Stimulated activated CD4-positive, alpha-beta T cell treated with anti-CD3 and anti-CD28 coated beads, Interleukin-15, amount 100 ng/mL, for 1 hour (primary cell): Measurements from ENCODE around the gene BCAT1.
"Not testable (repeated sequence)": the region's sequence is repeated elsewhere in the genome, so short reads cannot be mapped to it uniquely, and the experiment has no call there.

Experiments
- DNase-seq, 2 donors: peaks; one replicate each; pipeline ENCODE4 v3.0.0-alpha.2; 2020; ENCODE audit warnings: low read depth in 1 of 2, low spot score in 1 of 2

Gene BCAT1

DNA sequence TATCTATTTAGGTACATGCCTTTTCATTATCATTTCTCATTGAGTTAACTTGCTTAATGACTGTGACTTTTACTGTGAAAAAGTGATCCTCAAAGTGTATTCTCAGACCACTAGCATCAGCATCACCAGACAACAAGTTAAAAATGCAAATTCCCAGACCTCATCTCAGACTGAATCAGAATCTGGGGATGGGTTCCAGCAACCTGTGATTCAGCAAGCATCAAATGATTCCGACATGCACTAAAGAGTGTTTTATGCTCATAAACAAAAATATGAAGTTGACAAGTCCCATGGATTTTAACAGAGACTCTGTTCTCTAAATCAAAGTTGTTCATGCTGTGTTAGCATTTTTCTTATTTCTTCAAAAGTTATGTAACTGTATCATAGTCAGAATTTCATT lies 130.6 kb downstream of the BCAT1 start:
- DNase-seq, result no peak

GRCh38 chr12:24815114-24815423 lies 133.8 kb downstream of the BCAT1 start:
- no peak for DNase-seq

- DNase-seq, result no peak
These were observed 134.4 kb downstream of the BCAT1 start for GRCh38 chr12:24814379-24815113.

GRCh38 chr12:24810378-24810777 lies 138.5 kb downstream of the BCAT1 start:
- no peak for DNase-seq

DNA sequence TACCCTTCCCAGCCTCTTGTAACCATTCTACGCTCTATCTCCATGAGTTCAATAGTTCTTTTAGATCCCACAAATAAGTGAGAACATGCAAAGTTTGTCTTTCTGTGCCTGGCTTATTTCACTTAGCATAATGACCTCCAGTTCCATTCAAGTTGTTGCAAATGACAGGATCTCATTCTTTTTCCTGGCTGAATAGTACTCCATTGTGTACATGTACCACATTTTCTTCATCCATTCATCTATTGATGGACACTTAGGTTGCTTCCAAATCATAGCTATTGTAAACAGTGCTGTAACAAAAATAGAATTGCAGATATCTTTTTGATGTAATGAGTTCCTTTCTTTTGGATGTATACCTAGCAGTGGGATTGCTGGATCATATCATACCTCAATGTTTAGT lies 139.6 kb downstream of the BCAT1 start:
- not testable (repeated sequence) for DNase-seq

DNA sequence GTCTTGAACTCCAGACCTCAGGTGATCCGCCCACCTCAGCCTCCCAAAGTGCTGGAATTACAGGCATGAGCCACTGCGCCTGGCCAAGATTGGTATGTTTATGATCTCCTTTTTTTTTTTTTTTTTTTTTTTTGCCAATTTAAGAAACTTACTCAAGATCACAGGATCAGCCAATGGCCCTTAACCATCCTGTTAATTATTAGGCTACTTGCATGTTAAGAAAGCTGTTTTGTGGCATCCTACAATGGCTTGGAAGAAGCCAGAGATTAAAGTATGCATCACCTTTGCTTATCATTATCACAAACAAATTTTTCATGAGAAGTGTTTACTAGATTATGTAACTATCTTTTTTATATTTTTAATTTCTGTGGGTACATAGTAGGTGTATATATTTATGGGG lies 140.2 kb downstream of the BCAT1 start:
- DNase-seq, result no peak

GRCh38 chr12:24806386-24806785 lies 142.5 kb downstream of the BCAT1 start:
- DNase-seq, result no peak

DNA sequence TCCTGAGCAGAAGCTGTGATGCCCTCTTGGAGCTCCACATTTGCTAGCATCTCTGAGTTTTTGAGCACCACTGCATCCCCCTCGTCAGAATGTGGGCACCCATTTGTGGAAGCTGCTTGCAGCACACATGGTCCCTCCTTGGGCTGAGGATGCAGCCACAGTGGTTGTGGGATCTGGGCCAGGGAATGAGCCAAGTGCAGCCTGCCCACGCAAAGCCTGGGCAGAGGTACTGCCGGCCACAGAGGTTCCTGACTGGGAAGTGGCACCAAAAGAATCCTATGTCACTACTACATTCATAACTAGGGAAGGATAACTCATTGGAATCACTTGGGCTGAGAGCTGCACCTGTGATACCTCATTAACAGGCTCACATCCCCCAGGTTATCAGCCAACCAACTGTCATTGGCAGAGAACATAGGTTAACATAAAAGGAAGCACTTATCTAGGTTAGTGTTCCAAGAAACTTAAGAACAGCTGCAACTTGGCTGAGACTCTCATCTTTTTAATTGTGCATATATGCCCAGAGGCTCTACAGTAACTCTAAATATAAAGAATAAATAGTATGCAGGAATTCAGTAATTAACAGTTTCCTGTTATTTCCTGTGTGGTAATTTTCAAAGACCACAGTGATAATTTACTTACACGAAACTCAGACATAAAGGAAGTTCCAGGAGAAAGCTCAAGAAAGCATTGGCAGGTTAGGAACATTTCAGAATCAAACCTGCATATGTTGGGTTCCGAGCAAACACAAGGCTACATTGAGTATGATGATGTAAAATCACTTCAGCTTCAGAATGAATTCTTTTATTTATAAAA lies 145.3 kb downstream of the BCAT1 start:
- no peak for DNase-seq

- DNase-seq, result no peak
These were observed 150.6 kb downstream of the BCAT1 start for GRCh38 chr12:24798335-24798734.

DNA sequence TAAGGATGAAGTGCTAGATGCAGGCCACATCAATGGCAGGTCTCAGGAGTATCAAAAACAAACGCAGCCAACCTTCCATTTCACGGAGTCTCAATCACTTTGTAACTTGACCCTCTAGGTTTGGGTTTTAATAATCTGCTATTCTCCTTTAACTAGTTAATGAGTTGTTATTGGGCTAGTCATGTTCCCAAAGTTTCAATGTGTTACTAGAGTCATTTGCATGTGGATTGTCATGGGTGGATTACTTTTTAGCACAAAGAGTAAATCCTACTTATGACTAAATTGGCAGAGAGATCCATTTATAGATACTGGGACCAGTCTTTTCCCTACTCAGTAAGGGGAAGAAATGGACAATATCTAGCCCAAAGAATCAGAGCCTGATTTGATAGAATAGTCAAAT lies 151.0 kb downstream of the BCAT1 start:
- DNase-seq, result no peak

GRCh38 chr12:24796876-24797275 lies 152.0 kb downstream of the BCAT1 start:
- DNase-seq, result no peak

DNA sequence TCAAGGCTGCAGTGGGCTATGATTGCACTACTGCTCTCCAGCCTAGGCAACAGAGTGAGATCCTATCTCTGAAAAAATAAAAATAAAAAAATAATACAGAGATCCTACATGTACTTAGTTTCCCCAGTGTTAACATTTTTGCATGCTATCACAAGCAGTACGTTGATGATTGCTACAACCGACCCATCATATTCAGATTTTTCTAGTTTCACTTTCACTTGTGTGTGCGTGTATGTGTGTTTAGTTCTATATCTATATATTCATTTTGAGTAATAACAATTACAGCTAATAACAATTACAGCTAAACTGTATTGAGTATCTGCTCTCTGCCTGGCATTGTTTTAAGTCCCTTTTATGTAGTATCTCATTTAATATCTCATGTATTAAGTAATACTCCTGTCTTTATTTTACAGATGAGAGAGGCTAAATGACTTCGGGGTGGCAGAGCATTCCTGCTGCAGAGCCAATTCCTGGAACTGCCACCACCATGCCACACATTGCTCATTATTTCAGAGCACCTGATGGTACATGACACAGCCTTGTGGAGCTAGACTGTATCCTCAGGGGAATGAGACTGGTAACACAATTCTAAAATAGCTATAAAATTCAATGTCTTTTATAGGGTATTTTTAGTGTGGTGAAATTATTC lies 153.1 kb downstream of the BCAT1 start:
- DNase-seq, result no peak

- no peak for DNase-seq
These were observed 157.3 kb downstream of the BCAT1 start for GRCh38 chr12:24791622-24792021.

GRCh38 chr12:24788886-24789285 lies 160.0 kb downstream of the BCAT1 start:
- no peak for DNase-seq

DNA sequence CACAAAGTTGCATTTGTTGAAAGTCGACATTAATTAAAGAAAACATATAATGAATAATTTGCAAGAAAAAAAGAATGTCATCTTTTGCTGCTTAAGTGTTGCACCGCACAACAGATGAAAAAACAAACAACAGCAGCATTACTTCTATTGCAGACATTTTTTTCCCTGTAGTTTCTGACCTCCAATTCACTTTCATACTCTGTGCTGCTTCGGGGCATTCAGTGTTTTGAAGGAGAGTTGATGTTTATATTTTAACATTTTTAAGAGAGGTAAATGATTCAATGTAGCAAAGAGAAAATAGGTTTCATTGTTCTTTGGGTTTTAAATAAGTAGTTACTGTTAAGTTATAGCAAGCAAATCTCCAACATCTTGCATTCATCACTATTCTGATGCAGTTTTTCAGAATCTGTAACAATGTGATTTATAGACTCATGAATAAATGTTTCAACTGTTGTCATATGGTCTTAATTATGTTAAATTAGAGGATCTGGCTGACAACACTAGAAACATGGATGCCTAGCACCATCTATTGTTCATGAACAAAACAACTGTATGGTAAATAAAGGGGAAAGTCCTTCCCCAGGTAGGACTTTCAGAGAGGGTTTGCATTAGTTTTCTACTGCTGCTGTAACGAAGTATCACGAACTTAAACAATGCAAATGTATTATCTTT lies 168.1 kb downstream of the BCAT1 start:
- no peak for DNase-seq

GRCh38 chr12:24778486-24779304 lies 170.2 kb downstream of the BCAT1 start:
- DNase-seq, result no peak

DNA sequence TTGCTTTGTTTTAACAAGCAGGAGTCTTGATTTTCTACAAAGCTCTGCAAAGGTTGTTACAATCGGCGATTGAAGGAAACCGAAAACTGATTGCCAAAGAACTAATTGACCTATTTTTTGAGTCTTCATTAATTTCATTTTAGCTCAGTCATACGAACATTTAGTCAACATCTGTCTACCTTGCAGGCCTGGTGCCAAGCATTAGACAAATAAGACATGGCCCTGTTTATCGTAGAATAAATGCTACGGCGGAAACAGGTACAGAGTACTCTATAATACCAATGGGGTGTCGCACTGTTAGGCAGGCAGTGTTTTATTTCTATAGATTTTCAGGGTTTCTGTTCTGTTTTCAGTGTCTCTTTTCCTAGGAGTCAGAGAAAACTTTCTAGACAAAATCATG lies 171.5 kb downstream of the BCAT1 start:
- DNase-seq, result no peak

- DNase-seq, result no peak
These were observed 172.0 kb downstream of the BCAT1 start for GRCh38 chr12:24776861-24777260.

- DNase-seq, result no peak
These were observed 173.8 kb downstream of the BCAT1 start for GRCh38 chr12:24775073-24775472.

GRCh38 chr12:24773996-24774395 lies 174.9 kb downstream of the BCAT1 start:
- DNase-seq, result no peak

- DNase-seq, result no peak
These were observed 176.1 kb downstream of the BCAT1 start for GRCh38 chr12:24772813-24773212.
